Activated gamma-delta T cell treated with anti-CD3 and anti-CD28 coated beads, Interleukin-2, amount 50 U/mL, for 16 hours (primary cell): Measurements from ENCODE around the gene SPOCK2.

Experiments
- DNase-seq: peaks from one replicate; pipeline ENCODE4 v3.0.0-alpha.2; 2020; ENCODE audit warnings: low read depth

Gene SPOCK2

GRCh38 chr10:72029414-72029813 lies 58.9 kb downstream of the SPOCK2 start:
- no peak for DNase-seq

GRCh38 chr10:72027498-72027897 lies 60.9 kb downstream of the SPOCK2 start:
- DNase-seq: no peak

GRCh38 chr10:72026278-72027111 lies 61.9 kb downstream of the SPOCK2 start:
- no peak for DNase-seq

GRCh38 chr10:72025832-72026231 lies 62.5 kb downstream of the SPOCK2 start:
- DNase-seq: no peak

- DNase-seq: no peak
Measured at GRCh38 chr10:72025400-72025799, 63.0 kb downstream of the SPOCK2 start.

GRCh38 chr10:72024596-72024995 lies 63.8 kb downstream of the SPOCK2 start:
- DNase-seq: no peak

GRCh38 chr10:72022228-72022627 lies 66.1 kb downstream of the SPOCK2 start:
- DNase-seq: no peak

GRCh38 chr10:72020914-72021809 lies 67.2 kb downstream of the SPOCK2 start:
- DNase-seq: no peak

- no peak for DNase-seq
Measured at GRCh38 chr10:72019085-72019876, 69.1 kb downstream of the SPOCK2 start.

- DNase-seq: no peak
Measured at GRCh38 chr10:72016608-72017300, 71.6 kb downstream of the SPOCK2 start.

GRCh38 chr10:72015841-72016240 lies 72.5 kb downstream of the SPOCK2 start:
- no peak for DNase-seq

GRCh38 chr10:72014785-72015480 lies 73.4 kb downstream of the SPOCK2 start:
- DNase-seq: no peak

GRCh38 chr10:72014197-72014596 lies 74.2 kb downstream of the SPOCK2 start:
- no peak for DNase-seq

GRCh38 chr10:72013202-72013945 lies 75.0 kb downstream of the SPOCK2 start:
- no peak for DNase-seq

GRCh38 chr10:72012796-72013195 lies 75.6 kb downstream of the SPOCK2 start:
- no peak for DNase-seq

- no peak for DNase-seq
Measured at GRCh38 chr10:72011976-72012512, 76.3 kb downstream of the SPOCK2 start.

- no peak for DNase-seq
Measured at GRCh38 chr10:72011468-72011867, 76.9 kb downstream of the SPOCK2 start.

- no peak for DNase-seq
Measured at GRCh38 chr10:72011016-72011415, 77.3 kb downstream of the SPOCK2 start.

- no peak for DNase-seq
Measured at GRCh38 chr10:72010234-72010973, 77.9 kb downstream of the SPOCK2 start.
